GM10266 (cell line): ENCODE data around the gene GTPBP8.
"Not testable (repeated sequence)": the region's sequence is repeated elsewhere in the genome, so short reads cannot be mapped to it uniquely, and the experiment has no call there.

Source experiments
- DNase-seq: peaks from one replicate; pipeline ENCODE4 v3.0.0; 2012; ENCODE audit errors: extremely low spot score
- TF ChIP-seq, protein P1 (sequence below): IDR thresholded peaks from 2 replicates; pipeline ENCODE4 v1.5.1; 2012; ENCODE audit warnings: mild to moderate bottlenecking, low read depth; ENCODE audit not compliant: control insufficient read depth, insufficient read depth; ENCODE audit errors: missing control alignments

The GTPBP8 gene

DNA sequence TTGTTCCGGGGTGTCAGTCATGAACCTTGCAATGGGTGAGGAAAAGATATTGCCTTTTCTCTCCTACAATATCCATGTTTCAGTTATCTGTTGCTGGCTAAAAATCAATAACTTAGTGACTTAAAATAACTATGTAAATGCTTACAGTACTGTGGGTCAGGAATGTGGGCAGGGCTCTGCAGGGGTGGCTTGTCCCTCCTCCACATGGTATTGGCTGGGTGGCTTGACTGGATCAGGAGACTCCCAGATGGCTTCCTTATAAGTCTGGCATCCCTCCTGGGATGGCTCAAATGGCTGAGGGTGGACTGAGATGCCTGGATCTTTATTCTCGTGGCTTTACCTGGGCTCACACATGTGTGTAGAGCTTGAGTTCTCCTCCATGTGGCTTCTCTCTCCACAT, 47.5 kb downstream of the GTPBP8 start:
- no peak for DNase-seq
- TF ChIP-seq, protein P1, sequence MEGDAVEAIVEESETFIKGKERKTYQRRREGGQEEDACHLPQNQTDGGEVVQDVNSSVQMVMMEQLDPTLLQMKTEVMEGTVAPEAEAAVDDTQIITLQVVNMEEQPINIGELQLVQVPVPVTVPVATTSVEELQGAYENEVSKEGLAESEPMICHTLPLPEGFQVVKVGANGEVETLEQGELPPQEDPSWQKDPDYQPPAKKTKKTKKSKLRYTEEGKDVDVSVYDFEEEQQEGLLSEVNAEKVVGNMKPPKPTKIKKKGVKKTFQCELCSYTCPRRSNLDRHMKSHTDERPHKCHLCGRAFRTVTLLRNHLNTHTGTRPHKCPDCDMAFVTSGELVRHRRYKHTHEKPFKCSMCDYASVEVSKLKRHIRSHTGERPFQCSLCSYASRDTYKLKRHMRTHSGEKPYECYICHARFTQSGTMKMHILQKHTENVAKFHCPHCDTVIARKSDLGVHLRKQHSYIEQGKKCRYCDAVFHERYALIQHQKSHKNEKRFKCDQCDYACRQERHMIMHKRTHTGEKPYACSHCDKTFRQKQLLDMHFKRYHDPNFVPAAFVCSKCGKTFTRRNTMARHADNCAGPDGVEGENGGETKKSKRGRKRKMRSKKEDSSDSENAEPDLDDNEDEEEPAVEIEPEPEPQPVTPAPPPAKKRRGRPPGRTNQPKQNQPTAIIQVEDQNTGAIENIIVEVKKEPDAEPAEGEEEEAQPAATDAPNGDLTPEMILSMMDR: no peak

DNA sequence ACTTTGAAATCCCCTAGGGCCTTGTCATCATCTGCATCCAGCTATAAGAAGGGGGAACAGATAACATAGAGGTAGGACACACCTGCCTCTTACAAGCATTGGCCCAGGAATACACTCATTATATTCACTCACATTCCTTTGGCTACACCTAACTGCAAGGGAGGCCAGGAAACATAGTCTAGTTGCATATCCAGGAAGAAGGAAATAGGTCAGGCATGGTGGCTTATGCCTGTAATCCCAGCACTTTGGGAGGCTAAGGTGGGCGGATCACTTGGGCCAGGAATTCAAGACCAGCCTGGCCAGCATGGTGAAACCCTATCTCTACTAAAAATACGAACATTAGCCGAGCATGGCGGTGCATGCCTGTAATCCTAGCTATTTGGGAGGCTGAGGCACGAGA, 48.8 kb downstream of the GTPBP8 start:
- no peak for DNase-seq
- TF ChIP-seq, protein P1: no peak

DNA sequence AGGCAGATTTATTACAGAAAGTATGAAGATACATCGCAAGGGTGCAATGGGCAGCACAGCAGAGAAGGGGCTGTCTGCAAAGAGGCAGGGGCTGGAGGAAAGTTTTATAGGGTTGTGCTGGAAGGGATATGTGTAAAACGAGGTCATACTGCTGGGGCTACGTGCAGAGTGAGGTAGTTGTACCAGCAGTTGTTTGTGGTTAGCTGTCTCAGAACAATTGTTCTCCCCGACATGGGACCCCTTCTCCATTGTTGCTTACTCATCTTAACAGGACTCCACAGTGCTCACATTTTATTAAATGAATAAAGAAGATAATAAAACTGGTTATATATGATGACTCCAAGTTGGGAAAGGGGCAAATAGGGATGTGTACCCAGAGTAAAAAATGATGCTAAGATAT, 49.4 kb downstream of the GTPBP8 start:
- no peak for DNase-seq
- TF ChIP-seq, protein P1: no peak

DNA sequence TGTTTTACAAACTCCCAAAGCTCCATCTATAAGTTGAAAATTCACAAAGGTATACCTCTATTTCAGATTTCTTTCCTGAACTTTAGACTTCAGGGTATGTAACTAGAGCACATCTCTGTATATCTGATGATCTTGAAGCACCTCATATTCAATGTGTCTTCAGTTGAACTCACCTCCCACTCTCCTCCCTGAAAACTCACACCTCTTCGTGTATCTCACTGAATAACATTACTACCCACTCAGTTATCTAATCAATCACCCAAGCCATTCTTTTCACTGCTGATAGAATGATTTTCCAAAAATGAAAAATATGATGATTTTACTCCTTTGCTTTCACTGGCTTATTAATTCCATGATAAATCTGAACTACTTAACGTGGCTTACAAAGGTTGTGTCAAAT, 52.9 kb downstream of the GTPBP8 start:
- TF ChIP-seq, protein P1: no peak
- no peak for DNase-seq

DNA sequence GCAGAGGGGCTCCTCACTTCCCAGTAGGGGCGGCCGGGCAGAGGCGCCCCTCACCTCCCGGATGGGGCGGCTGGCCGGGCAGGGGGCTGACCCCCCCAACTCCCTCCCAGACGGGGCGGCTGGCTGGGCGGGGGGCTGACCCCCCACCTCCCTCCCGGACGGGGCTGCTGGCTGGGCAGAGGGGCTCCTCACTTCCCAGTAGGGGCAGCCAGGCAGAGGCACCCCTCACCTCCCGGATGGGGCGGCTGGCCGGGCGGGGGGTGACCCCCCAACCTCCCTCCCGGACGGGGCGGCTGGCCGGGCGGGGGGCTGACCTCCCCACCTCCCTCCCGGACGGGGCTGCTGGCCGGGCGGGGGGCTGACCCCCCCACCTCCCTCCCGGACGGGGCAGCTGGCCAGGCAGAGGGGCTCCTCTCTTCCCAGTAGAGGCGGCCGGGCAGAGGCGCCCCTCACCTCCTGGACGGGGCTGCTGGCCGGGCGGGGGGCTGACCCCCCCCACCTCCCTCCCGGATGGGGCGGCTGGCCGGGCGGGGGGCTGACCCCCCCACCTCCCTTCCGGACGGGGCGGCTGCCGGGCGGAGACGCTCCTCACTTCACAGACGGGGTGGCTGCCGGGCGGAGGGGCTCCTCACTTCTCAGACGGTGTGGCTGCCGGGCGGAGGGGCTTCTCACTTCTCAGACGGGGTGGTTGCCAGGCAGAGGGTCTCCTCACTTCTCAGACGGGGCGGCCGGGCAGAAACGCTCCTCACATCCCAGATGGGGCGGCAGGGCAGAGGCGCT, 55.6 kb downstream of the GTPBP8 start:
- DNase-seq: not testable (repeated sequence)

DNA sequence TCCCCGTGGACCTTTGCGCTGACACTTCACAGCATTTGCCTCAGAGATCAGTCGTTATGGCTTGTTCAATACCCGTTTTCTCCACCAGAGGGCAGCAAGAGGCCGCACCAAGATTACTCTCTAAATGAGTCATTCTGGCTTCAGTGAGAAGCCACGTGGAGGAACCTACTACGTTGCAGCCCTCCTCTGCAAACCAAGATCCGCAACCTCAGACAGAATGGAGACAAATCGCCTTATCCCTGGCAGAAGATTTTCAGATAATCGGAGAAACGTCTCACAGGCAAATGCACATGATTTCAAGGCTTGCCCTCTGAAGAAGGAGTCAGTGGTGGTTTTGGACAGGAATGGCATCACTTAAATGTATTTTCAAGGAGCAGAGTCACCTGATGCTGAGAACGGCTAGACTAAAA, 60.5 kb downstream of the GTPBP8 start:
- TF ChIP-seq, protein P1: peak; percentile 86
- peak; percentile 85 for DNase-seq
